ENCODE results near the gene DGKD.
"Not testable (repeated sequence)": the region's sequence is repeated elsewhere in the genome, so short reads cannot be mapped to it uniquely, and the experiment has no call there.

DGKD gene

DNA sequence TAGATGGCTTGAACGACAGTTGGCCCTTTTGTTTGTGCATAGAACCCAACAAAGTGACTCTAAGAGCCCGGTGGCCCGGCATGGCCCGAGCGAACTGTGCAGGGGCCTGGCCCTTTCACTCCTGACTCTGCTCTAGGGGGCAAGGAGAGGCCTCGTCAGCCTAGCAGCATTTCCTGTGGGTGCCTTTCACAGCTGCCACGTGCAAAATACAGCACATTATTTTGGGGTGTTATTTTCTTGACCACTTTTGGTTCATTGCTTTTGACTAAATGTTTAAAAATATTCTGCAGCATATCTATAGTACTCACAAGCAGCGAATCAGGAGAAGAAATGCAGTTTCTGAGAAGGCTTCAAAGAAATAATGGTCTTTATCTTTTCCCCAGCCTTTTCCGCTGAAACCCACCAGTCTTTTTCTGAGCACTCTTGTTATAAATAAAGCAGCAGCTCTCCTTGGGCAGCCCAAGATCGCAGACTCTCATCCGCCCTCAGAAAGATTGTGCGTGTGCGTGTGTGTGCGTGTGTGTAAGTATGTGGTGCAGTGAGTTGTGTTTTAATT lies 31.3 kb downstream of the DGKD start:
- DNase-seq (ENCODE audit: low spot score): peak; percentile 70

DNA sequence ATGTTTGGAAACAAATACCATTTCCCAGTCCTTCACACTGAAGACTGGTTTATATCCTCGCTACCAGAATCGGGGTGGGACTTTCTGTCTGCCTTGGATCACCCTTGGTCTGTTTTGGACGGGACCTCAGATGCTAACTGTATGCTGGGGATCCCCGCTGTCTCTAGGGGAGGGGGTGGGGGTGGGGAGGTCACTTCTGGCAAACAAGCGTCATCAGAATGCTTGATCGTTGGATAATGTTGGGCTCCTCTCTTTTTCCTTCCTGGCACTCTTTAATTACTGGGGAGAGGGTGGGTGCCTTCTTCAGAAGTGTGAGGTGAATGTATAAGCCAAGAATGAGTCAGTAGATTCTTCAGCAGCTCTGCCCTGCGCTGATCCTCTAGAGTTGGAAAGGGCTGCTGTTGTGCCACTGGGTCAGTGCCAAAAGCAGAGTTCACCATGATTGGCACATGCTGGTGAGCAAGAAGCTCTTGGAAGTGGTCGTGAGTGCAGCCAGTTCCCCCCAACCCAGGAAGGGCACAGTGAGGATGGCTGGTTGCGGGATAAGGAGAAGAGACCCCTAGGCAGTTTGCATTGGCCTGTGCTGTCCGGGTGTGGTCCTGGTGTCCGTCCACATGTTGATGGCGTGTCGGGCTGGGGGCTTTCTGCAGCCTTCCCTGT lies 32.2 kb downstream of the DGKD start:
- no peak for DNase-seq (ENCODE audit: low spot score)

DNA sequence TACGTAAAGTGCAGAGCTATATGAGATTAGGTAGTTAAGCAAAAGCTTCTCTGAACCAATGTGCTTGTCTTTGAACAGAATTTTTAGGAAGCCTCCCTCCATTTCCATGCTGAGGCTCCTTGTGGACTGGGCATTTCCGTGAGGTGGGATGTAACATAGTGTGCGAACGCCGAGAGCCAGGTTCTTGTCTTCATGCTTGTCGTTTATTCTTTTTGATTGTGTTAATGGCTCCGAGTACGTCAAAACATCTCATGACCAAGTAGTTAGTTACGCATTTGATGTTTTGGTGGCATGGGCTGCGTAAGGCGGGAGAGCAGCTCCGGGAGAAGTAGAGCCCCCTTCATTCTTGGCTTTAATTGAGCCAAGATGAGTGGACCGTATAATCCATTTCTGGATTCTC lies 32.9 kb downstream of the DGKD start:
- no peak for DNase-seq (ENCODE audit: low spot score)

DNA sequence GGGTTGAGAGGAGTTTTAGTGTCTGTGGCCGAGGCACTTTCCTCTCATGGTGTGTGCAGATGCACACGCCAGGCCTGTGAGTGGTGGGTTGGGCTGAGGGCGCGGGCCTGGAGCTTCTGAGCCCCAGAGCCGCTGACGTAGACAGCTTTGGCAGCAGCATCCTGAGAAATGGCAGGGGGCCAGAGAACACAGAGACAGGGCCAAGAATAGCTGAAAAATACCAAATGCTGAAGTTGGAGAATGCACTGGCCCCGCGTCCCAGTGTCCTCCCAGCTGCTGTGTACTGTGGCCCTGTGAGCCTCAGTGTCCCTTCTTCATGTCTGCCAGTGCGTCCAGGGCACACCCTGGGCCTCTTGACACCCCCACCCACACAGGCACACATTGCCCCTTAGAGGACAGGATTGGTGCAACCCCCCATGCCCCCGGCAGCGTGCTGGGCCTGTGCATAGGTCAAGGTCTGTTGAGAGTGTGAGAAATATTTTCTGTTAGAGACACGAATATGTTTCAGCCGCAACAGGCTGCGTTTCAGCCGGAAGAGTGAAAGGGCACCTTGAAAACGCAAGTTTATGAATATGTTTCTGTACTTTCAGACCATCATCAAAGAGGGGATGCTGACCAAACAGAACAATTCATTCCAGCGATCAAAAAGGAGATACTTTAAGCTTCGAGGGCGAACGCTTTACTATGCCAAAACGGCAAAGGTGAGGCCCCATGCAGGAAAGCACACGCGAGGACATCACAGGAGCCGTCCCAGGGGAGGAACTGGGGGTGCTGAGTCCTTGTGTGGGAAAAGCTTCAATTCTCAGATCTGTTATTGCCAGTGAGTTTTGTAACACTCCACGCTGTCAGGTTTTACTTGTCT lies 33.6 kb downstream of the DGKD start:
- no peak for DNase-seq (ENCODE audit: low spot score)

DNA sequence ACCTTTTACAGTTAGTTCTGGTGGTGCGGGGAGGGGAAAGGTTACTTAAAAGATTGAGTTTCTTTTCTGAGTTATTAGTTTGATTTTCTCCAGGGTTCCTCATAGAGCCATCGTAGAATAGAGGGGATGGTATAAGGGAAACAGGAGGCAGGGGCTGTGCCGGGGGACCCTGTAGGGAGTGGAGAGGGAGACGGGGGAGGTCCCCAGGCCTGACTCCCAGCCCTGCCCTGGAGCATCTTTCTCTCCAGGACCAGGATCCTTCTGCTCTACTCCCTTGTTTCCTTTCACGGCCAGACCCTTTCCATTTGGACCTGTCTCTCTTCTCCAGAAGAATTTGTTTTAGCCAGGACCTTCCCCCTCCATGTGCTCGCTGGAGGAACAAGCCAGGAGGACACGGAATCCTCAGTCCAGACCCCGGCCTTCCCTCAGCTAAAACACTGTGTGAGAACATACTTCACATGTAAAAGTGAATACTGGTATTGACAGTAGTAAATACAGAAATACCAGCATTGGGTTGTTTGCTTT lies 35.4 kb downstream of the DGKD start:
- DNase-seq (ENCODE audit: low spot score): no peak

DNA sequence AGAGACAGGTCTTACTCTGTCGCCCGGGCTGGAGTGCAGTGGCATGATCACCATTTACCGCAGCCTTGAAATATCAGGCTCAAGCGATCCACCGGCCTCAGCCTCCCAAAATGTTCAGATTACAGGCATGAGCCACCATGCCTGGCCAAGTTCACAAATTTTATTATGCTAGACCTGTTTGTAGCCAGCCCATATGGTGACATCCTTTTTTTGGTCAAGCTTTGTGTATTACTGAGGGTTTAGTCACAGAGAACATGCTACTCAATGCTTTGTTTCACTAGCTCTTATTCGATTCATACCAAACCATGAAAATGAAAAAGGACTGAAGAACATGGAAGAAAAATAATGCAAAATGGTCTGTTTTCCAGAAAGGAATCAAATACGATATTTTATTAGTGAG lies 41.4 kb downstream of the DGKD start:
- DNase-seq (ENCODE audit: low spot score): no peak

DNA sequence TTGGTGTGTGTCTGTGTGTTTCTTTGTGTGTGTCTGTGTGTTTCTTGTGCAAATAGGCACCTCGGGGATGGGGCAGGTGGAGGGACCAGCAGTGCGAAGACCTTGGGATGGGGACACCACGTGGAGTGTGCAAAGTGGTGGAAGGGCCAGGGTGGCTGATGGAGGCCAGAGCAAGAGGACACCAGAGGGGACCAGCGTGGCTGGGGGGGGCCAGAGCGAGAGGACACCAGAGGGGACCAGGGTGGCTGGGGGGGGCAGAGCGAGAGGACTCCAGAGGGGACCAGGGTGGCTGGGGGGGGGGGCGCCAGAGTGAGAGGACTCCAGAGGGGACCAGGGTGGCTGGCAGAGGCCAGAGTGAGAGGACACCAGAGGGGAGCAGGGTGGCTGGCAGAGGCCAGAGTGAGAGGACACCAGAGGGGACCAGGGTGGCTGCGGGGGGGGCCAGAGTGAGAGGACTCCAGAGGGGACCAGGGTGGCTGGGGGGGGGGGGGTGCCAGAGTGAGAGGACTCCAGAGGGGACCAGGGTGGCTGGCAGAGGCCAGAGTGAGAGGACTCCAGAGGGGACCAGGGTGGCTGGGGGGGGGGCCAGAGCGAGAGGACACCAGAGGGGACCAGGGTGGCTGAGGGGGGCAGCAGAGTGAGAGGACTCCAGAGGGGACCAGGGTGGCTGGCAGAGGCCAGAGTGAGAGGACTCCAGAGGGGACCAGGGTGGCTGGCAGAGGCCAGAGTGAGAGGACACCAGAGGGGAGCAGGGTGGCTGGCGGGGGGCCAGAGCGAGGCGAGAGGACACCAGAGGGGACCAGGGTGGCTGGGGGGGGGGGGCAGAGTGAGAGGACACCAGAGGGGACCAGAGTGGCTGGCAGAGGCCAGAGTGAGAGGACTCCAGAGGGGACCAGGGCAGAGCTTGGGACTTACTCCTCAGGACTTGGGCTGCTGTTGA lies 42.7 kb downstream of the DGKD start:
- not testable (repeated sequence) for DNase-seq (ENCODE audit: low spot score)

DNA sequence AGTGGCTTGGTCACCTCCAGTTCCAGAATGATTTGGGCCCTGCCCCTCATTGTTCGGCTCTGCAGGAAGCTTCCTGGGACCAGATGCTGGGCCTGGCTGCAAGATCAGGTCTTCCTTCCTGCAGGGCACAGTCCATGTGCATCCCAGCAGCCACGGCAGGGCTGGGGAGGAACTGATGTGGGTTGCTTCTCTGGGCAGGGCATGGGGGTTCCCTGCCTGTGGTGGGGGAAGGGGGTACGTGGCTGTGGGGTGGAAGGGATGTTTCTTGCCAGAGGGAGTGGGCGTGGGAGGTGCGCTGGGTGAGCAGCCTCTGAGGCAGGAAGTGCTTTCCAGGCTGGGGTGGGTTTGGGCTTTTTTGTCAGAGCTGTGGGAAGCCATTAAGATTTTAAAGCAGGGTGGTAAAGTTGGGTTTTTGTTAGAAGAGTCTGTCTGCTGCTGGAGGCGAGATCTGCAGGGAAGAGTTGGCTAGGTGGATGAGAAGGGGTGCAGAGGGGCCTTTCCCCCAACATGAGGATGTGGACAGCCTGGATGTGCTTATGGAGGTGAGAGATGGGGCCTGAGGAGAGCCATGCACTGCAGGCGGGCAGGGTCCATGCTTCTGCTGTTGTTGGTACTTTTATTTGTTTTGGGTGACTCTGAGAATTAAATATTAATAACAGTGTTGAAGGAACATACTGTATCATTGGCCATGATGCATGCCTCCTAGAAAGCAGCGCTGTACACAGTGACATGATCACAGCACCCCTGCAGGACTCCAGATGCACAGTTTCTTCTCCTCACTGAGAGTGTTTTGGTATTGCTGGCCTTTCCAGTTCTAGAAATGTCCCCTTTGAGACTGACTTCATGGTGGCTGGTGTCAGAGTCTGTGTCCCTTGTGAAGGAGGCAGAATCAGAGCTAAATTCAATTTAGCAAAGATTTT lies 45.3 kb downstream of the DGKD start:
- DNase-seq (ENCODE audit: low spot score): no peak

DNA sequence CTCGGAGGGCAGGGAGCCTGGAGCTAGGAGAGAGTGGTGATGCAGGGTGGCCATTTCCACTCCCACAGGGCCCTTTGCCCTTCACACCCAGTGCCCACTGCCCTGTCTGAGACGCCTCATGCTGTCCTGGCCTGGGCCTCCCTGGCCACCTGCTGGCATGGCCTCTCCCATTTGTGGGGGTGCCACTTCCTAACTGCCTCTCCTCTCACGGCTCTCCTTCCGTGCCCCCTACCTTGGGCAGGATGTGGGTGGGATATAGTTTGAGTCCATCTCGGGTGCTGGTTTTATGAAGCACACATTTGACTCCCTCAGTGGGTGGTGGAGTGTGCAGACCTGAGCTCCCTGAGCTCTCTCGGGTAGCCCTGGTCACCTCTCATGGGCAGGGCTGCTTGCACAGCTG lies 46.0 kb downstream of the DGKD start:
- DNase-seq (ENCODE audit: low spot score): no peak

DNA sequence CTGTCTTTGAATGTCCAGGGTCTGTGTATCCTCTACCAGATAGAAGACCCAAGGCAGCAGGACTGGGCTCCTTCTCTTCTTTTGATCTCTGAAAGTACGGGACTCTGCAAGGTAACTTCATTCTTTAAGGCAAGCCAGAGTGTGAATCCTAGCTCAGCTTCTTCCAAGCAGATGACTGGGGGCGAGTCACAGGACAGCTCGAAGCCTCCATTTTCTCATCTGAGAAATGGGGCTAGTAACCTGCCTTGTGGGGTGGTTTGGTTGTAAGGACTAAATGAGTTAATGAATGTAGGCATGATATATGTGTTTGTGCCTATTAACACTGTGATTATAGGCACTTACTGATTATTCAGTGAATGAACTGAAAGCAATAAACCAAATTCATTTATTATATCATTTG lies 46.7 kb downstream of the DGKD start:
- no peak for DNase-seq (ENCODE audit: low spot score)

DNA sequence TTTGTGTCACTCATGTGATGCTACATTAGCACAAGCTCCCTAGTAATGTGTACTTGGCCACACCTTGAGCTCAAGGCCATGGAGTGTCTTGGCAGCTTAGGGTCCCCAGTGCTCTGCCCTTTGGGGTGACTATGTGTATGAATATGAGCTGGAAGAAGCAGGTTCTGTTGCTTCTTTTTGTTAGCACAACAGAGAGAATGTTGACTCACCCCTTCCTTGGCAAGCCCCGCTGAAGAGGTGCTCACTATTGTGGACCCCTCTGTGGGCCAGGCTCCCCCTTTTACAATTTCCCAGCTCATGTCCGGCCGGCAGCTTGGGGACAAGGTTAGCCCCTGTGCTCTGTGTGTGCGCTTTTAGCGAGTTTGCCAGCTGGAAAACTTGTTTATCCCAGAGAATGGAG lies 48.1 kb downstream of the DGKD start:
- no peak for DNase-seq (ENCODE audit: low spot score)

DNA sequence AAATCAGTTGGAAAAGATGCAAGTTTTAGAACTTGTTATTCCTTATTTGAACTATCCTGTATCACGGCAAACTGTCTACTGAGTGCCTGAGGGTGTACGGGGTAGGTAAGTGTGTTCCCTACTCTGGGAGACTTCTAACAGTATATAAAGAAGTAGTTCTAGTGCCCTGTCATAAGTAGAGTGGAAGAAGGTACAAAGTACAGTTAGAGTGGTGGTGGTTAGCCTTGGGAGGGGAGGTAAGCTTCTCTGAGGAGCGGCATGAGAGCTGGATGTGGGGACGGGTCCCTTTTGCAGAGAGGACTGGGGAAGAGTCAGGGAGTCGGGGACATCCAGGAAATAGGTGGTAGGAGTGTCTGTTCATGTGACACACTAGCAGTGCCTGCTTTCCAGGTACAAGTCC lies 48.5 kb downstream of the DGKD start:
- DNase-seq (ENCODE audit: low spot score): no peak

DNA sequence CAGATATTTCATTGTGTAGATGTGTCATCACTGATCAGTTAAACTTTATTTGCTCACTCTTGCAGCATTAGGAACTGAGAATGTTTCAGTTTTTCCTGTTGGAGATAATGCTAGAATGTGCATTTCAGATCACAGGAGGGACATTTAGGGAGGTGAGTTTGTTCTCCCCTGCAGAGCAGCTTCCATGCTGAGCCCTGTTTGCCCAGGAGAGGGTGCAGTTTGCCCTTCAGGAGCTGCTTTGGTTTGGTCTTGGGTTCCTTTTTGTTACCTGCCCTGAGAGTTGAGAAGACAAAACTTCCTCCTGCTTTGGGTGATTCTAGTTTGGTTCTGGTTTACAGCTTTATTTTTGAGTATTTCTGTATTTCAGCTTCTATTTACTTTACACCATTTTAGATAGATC lies 49.9 kb downstream of the DGKD start:
- DNase-seq (ENCODE audit: low spot score): peak; percentile 62

DNA sequence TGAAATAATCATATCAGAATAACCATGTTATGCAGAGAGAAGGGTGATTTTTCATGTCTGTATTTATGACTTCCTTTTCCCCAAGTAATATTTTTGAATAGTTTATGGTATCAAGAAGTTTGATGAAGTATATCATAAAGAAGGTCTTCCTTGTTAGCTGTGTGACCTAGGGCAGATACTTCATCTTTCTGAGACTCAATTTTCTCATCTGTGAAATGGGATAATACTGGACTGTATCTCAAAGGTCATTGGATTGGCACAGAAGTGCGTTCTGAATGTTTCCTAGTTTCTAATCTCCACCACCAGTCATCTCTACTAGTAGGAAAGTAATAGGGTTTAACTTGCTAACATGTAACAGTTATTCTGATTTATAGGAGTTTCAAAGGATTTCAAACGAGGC lies 52.6 kb downstream of the DGKD start:
- no peak for DNase-seq (ENCODE audit: low spot score)

DNA sequence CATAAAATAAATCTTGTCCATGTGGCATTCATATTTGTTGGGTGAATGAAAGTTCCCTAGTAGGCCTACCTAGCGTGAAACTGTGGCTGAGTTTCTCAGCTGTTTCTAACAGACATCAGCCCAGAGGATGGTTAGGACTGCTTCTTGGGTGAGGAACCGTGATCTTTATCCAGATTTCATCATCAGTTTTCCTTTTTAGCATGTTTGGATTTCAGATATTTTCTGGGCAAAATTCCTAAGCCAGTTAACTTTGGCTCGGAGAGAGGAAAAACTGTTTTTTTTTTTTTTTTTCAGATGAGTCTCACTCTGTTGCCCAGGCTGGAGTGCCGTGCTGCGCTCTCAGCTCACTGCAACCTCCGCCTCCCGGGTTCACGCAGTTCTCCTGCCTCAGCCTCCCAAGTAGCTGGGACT lies 53.5 kb downstream of the DGKD start:
- no peak for DNase-seq (ENCODE audit: low spot score)

DNA sequence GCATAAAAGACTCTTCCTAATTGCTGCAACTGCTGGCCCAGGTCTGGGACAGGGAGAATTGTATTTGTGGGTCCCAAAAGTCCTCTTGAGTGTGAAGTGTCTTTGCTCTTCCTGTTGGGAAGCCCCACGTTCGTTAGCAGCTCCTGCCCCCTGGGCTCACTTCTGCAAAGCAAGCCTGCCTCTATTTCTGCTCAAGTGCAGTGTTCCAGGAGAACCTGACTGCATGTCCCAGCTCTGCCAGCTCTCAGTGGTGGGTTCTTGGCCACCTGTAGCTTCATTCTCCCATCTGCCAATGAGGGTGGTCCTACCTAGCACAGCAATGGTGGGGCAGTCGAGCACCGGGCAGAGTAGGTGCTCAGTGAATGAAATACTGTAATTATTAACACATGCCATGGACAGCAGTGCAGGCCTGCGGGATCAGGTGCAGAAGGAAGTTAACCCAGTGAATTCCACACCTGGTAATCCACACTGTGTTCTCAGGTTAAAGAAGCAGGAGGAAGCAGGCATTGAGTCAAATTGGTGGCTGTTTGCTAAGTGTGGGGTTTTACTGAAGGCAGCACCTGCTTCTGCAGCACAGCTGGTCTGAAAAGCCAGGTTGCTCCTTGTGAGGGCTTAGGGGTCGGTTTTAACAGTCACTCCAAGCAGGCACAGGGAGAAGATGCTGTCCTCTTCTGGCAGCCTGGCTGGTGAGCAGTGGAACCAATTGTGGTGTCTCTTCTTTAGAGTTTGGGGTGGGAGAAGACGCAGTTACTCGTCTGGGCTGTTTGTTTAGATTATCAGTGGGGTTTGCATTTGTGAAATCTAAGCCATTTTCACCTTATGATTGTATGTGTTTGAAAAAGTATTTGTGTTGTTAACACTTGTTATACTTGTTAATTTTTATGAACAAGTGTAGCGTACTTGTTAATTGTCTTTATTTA lies 54.3 kb downstream of the DGKD start:
- DNase-seq (ENCODE audit: low spot score): no peak

DNA sequence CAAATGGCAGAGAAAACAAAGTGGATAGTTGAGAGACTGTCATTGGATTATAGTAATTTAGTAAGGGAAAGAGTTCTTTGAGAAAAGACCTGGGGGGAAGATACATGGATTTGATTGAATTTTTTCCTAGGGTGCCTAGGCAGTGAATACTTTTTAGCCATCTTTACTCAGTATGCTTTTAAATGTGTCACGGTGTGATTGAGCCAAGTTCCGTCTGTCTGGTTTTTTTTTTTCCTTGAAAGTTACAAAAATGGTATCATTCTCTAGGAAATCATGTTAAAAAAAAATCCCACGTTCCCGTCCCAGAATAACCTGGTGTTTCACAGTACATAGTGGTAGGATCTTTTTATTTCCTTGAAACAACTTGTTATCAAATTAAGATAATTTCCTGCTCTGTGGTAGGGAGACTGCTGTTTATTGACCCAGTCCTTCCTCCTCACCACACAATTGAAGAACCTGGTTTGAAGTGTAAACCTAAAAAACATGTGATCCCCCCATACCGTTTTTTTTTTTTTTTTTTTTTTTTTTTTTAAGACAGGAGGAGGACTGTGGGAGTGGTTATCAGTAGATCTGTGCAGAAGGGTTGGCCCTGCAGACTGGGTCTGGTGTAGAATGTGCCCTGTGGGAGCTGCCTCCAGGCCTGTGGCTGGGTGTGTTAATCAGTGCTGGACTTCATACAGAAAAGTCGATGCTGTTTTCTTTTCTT lies 55.1 kb downstream of the DGKD start:
- DNase-seq (ENCODE audit: low spot score): no peak

DNA sequence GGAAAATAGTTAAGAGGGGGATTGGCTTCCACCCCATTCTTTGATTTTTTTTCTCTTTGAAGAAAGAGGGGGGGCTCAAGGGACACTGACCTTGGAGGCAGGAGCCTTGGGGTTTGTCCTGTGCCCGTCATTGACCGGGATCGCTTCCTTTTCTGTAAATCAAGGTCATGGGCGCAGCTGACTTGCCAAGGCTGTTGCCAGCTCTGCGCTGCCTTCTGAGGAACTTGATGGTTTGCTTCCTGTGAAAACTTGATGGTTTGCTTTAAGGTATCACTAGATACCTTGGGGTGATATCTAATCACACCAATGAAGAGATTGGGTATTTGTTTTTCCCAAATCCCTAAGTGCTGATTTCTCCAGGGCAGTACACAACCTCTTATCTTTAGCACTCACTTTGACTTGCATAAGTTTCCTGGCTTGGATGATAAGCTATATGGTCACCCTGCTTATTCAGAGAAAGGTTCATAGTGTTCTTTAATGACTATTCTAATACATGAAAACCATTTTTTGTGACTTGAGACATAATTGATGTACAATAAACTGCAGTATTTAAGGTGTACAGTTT lies 56.0 kb downstream of the DGKD start:
- DNase-seq (ENCODE audit: low spot score): no peak

DNA sequence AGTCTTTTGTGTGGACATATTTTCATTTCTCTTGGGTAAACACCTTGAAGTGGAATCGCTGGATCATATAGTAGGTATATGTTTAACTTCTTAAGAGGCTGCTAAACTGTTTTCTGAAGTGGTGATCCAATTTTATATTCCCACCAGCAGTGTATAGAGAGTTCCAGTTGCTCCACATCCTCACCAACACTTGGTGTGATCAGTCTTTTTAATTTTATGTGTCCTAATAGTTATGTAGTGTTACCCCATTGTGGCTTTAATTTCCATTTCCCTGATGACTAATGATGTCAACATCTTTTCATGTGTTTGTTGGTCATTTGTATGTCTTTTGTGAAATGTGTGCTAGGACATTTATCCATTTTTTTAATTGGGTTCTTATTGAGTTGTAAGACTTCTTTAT lies 56.9 kb downstream of the DGKD start:
- no peak for DNase-seq (ENCODE audit: low spot score)

Data from germinal center (tissue), 1 donor.